LNCAP (cell line): ENCODE measurements around the gene SETD5.
A peak's percentile ranks its signal among the peaks of the same experiment; 100 is the strongest.

Source experiments
- CTCF ChIP-seq: fragments of 450-650 bp; IDR thresholded peaks from 2 replicates; pipeline ENCODE4 v1.5.1; 2017; ENCODE audit warnings: mild to moderate bottlenecking

The SETD5 gene, protein sequence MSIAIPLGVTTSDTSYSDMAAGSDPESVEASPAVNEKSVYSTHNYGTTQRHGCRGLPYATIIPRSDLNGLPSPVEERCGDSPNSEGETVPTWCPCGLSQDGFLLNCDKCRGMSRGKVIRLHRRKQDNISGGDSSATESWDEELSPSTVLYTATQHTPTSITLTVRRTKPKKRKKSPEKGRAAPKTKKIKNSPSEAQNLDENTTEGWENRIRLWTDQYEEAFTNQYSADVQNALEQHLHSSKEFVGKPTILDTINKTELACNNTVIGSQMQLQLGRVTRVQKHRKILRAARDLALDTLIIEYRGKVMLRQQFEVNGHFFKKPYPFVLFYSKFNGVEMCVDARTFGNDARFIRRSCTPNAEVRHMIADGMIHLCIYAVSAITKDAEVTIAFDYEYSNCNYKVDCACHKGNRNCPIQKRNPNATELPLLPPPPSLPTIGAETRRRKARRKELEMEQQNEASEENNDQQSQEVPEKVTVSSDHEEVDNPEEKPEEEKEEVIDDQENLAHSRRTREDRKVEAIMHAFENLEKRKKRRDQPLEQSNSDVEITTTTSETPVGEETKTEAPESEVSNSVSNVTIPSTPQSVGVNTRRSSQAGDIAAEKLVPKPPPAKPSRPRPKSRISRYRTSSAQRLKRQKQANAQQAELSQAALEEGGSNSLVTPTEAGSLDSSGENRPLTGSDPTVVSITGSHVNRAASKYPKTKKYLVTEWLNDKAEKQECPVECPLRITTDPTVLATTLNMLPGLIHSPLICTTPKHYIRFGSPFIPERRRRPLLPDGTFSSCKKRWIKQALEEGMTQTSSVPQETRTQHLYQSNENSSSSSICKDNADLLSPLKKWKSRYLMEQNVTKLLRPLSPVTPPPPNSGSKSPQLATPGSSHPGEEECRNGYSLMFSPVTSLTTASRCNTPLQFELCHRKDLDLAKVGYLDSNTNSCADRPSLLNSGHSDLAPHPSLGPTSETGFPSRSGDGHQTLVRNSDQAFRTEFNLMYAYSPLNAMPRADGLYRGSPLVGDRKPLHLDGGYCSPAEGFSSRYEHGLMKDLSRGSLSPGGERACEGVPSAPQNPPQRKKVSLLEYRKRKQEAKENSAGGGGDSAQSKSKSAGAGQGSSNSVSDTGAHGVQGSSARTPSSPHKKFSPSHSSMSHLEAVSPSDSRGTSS (N-terminal part only)

DNA sequence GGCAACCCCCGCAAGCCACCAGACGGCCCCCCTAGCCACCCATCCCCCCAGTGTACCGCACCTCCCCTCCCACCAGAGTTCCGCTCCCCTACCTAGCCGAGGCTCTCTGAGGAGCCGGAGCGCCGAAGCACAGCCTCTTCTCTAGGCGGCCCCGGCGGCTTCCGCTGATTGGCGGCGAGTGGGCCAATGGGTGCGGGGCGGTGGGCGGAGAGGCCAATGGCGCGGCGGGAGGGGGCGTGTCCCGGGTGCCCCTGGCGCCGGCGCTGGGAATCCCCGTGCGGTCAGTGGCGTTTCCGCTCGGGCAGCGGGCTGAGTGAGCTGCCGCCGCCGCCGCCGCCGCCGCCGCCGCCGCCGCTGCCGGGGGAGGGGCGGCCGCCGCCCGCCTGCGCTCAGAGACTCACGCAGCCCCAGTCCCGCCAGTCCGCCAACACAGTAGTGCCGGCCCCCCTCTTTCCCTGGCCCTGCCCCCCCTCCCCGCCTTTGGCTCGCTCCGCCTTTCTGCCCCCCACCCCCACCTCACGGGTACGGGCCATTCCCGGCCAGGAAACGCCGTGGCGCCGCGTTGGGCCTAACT, at the start of gene SETD5:
TSS of gene SETD5 (plus strand) at position 284 of the 574 bp plus-strand sequence. CDS start 31,324 bp downstream, outside the sequence.
- no peak for TF ChIP-seq CTCF

GRCh38 chr3:9347887-9348286, 49.5 kb upstream of the SETD5 start:
- no peak for TF ChIP-seq CTCF

DNA sequence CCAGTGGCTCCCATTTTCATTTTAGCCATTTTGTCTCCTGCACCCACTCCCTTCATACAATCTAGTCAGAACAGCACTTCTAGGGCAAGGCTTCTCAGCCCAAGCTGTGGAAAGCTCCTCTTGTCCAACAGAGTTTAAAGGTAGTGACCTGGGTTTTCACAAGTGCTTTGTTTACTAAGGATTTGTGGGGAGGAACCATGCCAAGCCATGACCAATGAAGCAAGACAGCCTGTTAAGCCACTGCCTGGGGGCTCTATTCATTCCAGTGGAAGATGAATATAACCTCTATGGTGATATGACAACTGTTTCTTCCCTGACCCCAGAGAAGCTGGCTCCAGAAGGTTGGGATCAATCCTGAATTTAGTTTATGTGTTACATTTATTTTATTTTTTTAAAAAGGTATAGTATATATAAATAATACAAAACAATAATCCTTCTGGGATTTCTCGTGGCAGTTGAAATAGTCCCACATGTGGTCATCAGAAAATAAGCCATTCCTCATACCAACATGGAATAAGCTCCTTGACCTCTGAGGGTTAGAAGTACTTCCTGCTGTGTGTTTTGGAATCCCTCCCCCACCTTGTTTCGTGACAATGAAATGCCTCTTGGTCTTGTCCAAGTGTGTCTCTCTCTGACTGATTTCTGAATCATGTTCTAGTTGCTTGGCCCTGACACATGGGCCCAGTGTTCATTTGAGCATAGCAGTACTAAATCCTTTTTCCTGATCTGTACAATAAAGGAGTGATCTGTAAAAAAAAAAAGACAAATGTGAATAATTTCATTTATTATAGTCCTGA, 47.9 kb upstream of the SETD5 start:
- no peak for TF ChIP-seq CTCF

- no peak for TF ChIP-seq CTCF
Observed at GRCh38 chr3:9351709-9352126, 45.7 kb upstream of the SETD5 start.

DNA sequence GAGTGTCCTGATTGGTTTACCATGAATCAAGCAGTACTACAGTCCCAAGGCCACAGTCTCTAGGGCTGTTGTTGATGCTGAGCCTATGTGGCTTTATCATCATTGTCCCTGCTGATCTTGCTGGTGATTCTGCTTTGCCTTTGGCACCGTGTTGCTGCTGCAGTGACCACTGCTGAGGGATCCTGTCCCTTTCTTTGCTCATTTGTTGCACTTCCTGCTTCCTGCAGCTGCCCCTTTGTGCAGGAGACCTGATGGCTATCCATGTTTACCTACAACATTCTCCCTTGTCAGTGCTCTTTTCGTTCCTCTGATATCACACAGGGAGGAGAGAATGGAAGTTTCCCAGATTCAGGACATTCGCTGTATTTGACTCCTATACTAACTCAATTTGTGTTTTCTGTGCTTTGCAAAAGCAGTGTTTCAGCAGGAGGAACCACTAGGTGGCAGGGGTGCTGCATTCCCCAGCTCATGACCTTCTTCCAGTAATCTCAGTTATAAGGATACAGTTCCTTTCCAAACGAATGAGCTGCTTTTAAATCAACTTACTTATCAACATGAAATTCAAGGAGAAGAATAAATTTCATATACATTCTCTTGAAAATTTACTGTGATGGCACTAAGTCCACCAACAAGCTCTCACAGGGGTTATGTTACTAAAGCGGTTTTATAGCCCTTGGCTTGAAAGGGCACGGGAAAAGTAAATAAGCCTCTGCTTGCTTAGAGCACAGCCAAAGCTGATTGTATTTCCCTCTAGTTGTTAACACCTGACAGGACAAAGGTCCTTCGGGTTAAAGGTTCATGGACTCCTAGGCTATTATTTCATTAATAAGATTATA, 44.3 kb upstream of the SETD5 start:
- peak; percentile 98 for TF ChIP-seq CTCF

GRCh38 chr3:9361691-9362388, 35.6 kb upstream of the SETD5 start:
- TF ChIP-seq CTCF: no peak
